Measurements from ENCODE around the gene PAH. TPM values are rescaled to one million over a fixed set of nuclear protein-coding genes. Genes with fewer than 3 reads are reported as not detected.

PAH gene
- total RNA-seq, 1 experiment from 2014 or later = not detected

DNA sequence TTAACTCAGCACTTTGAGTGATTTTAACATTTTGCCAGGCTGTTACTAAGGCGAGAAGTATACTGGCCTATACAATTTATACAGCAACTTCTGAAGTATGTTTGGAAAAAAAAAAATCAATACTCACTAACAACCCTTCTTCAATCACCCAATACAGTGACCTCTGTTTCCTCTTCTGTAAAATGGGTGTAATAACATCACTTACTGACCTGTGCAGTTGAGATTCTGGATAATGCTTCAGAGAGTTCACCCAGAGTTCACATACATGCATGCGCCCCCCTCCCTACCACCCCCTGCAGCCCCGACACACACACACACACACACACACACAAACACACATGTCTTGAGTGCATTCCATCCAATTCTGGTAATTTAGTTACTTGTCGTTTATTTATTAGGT, 9.1 kb downstream of the PAH start:
- TF ChIP-seq, protein P1, sequence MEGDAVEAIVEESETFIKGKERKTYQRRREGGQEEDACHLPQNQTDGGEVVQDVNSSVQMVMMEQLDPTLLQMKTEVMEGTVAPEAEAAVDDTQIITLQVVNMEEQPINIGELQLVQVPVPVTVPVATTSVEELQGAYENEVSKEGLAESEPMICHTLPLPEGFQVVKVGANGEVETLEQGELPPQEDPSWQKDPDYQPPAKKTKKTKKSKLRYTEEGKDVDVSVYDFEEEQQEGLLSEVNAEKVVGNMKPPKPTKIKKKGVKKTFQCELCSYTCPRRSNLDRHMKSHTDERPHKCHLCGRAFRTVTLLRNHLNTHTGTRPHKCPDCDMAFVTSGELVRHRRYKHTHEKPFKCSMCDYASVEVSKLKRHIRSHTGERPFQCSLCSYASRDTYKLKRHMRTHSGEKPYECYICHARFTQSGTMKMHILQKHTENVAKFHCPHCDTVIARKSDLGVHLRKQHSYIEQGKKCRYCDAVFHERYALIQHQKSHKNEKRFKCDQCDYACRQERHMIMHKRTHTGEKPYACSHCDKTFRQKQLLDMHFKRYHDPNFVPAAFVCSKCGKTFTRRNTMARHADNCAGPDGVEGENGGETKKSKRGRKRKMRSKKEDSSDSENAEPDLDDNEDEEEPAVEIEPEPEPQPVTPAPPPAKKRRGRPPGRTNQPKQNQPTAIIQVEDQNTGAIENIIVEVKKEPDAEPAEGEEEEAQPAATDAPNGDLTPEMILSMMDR (conservative IDR thresholded peaks at IDR 0.05; ENCODE audit: low read depth, low read length) = no peak
- TF ChIP-seq EZH2 (IDR thresholded peaks at IDR 0.05; ENCODE audit: borderline replicate concordance, low read depth, low read length, poor library complexity, severe bottlenecking) = no peak
- no peak overlapping the region for H3K27ac ChIP-seq (ENCODE audit: low read depth, low read length, poor library complexity, severe bottlenecking)
- no peaks in the 10 kb centered on the region for H3K9me3 ChIP-seq (ENCODE audit: low read depth, low read length, poor library complexity, severe bottlenecking)
- no peaks in the 10 kb centered on the region for H3K36me3 ChIP-seq (ENCODE audit: insufficient read depth, low read length, poor library complexity, severe bottlenecking)
- ChIA-PET POLR2A (ENCODE audit: low non-redundant PET) (no interaction called here), CTCF (no interaction called here)
- BruUV-seq (replicated peaks) = no TSS peak
- H3K27me3 ChIP-seq (replicated peaks; ENCODE audit: insufficient read depth, low read depth, low read length, poor library complexity) = peaks cover 32% of the 10 kb centered on the region
- no peaks in the 10 kb centered on the region for H3K4me1 ChIP-seq (ENCODE audit: insufficient read depth, low read length, poor library complexity, severe bottlenecking)
- intact Hi-C loops (cut with micrococcal nuclease; ENCODE audit: unreplicated experiment) = no loop called here
- no peak for DNase-seq (ENCODE audit: low spot score)
- no peak overlapping the region for H3K4me3 ChIP-seq (ENCODE audit: low read depth, low read length, poor library complexity, severe bottlenecking)

DNA sequence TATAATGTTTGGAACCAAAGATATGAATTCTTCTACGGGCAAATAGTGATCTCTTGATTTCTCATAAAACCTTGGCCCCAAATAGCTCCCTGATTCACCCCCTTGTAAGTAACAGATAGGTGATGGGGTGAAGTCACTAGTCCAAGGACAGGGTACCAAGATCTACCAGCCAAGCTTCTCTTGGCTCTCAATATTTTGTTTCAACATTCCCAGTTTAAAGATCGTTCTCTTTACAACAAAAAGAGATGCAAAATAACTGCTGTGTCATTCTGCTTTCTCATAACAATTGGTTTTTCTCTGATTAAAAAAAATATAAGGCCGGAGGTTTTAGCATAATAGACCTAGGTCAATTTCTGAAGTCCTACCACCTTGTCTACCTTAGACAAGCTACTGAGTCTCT, 11.8 kb downstream of the PAH start:
- Histone ChIP-seq H3K27ac (ENCODE audit: low read depth, low read length, poor library complexity, severe bottlenecking) (no peak overlapping the region), H3K4me3 (ENCODE audit: low read depth, low read length, poor library complexity, severe bottlenecking) (no peak overlapping the region), H3K36me3 (ENCODE audit: insufficient read depth, low read length, poor library complexity, severe bottlenecking) (no peaks in the 10 kb centered on the region), H3K27me3 (replicated peaks; ENCODE audit: insufficient read depth, low read depth, low read length, poor library complexity) (peaks cover 33% of the 10 kb centered on the region), H3K4me1 (ENCODE audit: insufficient read depth, low read length, poor library complexity, severe bottlenecking) (no peaks in the 10 kb centered on the region), H3K9me3 (ENCODE audit: low read depth, low read length, poor library complexity, severe bottlenecking) (no peaks in the 10 kb centered on the region)
- TF ChIP-seq EZH2 (IDR thresholded peaks at IDR 0.05; ENCODE audit: borderline replicate concordance, low read depth, low read length, poor library complexity, severe bottlenecking) = no peak
- TF ChIP-seq, protein P1 (conservative IDR thresholded peaks at IDR 0.05; ENCODE audit: low read depth, low read length) = no peak
- ChIA-PET CTCF (no interaction called here), POLR2A (ENCODE audit: low non-redundant PET) (no interaction called here)
- intact Hi-C loops (cut with micrococcal nuclease; ENCODE audit: unreplicated experiment) = no loop called here
- no TSS peak for BruUV-seq (replicated peaks)
- DNase-seq (ENCODE audit: low spot score) = no peak

DNA sequence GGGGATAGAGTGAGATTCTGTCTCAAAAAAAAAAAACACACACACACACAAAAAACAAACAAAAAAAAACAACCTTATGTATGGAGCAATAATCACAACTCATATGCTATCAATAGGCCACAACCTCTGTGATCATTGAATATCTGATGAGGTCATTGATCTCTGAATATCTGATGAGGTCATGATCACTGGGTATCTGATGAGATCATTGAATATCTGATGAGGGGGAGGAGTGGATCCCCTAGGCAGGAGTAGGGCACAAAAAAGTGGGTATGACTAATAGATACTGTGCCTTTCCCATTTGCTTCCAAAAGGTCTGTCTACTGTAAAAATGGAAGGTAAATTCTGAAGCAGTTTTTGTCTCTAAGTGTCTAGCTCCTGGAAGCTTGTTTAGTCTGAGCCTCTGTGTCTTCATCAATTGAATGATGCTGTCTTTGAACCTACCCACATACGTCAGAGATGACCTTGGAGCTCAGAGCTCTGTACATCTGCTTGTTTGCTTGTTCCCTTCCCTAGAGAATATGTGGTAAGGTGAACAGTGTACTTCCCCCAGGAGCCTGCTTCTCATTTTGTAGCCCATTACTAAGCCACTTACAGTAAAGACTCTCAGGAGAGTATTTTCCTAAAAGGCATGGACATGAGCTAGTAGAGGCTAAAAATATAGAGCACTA, 13.6 kb downstream of the PAH start:
- ChIA-PET POLR2A (ENCODE audit: low non-redundant PET) (no interaction called here), CTCF (no interaction called here)
- no peak overlapping the region for H3K4me3 ChIP-seq (ENCODE audit: low read depth, low read length, poor library complexity, severe bottlenecking)
- TF ChIP-seq EZH2 (IDR thresholded peaks at IDR 0.05; ENCODE audit: borderline replicate concordance, low read depth, low read length, poor library complexity, severe bottlenecking) = no peak
- TF ChIP-seq, protein P1 (conservative IDR thresholded peaks at IDR 0.05; ENCODE audit: low read depth, low read length) = no peak
- H3K27me3 ChIP-seq (replicated peaks; ENCODE audit: insufficient read depth, low read depth, low read length, poor library complexity) = peaks cover 34% of the 10 kb centered on the region
- BruUV-seq (replicated peaks) = no TSS peak
- no peaks in the 10 kb centered on the region for H3K36me3 ChIP-seq (ENCODE audit: insufficient read depth, low read length, poor library complexity, severe bottlenecking)
- no peaks in the 10 kb centered on the region for H3K4me1 ChIP-seq (ENCODE audit: insufficient read depth, low read length, poor library complexity, severe bottlenecking)
- no peak overlapping the region for H3K27ac ChIP-seq (ENCODE audit: low read depth, low read length, poor library complexity, severe bottlenecking)
- intact Hi-C loops (cut with micrococcal nuclease; ENCODE audit: unreplicated experiment) = no loop called here
- H3K9me3 ChIP-seq (ENCODE audit: low read depth, low read length, poor library complexity, severe bottlenecking) = no peaks in the 10 kb centered on the region
- no peak for DNase-seq (ENCODE audit: low spot score)
